Nephron progenitor cell (in vitro differentiated cells): ENCODE measurements around the gene SORBS1.
A peak's percentile ranks its signal among the peaks of the same experiment; 100 is the strongest.

ENCODE experiments used
- DNase-seq: peaks from one replicate; pipeline ENCODE4 v3.0.0; 2021
- H3K27ac Mint-ChIP-seq: 2 replicates; pipeline ENCODE4 v1.8.0; 2021; ENCODE audit warnings: mild to moderate bottlenecking, moderate library complexity, mixed read lengths
- H3K27me3 Mint-ChIP-seq: 2 replicates; pipeline ENCODE4 v1.8.0; 2021; ENCODE audit warnings: mild to moderate bottlenecking, low read depth, mixed read lengths; ENCODE audit not compliant: poor library complexity
- H3K36me3 Mint-ChIP-seq: 2 replicates; pipeline ENCODE4 v1.8.0; 2021; ENCODE audit warnings: low read depth, mixed read lengths
- H3K4me1 Mint-ChIP-seq: 2 replicates; pipeline ENCODE4 v1.8.0; 2021; ENCODE audit warnings: mixed read lengths
- H3K4me3 Mint-ChIP-seq: 2 replicates; pipeline ENCODE4 v1.8.0; 2021; ENCODE audit warnings: mild to moderate bottlenecking, moderate library complexity, mixed read lengths
- H3K9me3 Mint-ChIP-seq: 2 replicates; pipeline ENCODE4 v1.8.0; 2021; ENCODE audit warnings: mild to moderate bottlenecking, moderate library complexity, mixed read lengths
- CTCF ChIP-seq: fragments of 200-600 bp; sonication (generic); IDR thresholded peaks from 2 replicates; pipeline ENCODE4 v1.5.0; 2021; ENCODE audit warnings: antibody characterized with exemption

Gene SORBS1

GRCh38 chr10:95315509-95315908 lies 245.7 kb downstream of the SORBS1 start:
- H3K36me3 Mint-ChIP-seq = peaks cover under 1% of the 10 kb centered on the region
- peak overlapping the region; percentile 15 for H3K27ac Mint-ChIP-seq
- no peak overlapping the region for H3K4me3 Mint-ChIP-seq
- H3K4me1 Mint-ChIP-seq = peaks cover 83% of the 10 kb centered on the region
- H3K9me3 Mint-ChIP-seq = no peaks in the 10 kb centered on the region
- no peak for TF ChIP-seq CTCF
- DNase-seq = no peak
- H3K27me3 Mint-ChIP-seq = no peaks in the 10 kb centered on the region

GRCh38 chr10:95314192-95314918 lies 246.8 kb downstream of the SORBS1 start:
- peak overlapping the region; percentile 81 for H3K27ac Mint-ChIP-seq
- no peak overlapping the region for H3K4me3 Mint-ChIP-seq
- H3K4me1 Mint-ChIP-seq = peaks cover 77% of the 10 kb centered on the region
- no peak for TF ChIP-seq CTCF
- H3K27me3 Mint-ChIP-seq = no peaks in the 10 kb centered on the region
- no peaks in the 10 kb centered on the region for H3K36me3 Mint-ChIP-seq
- DNase-seq = no peak
- H3K9me3 Mint-ChIP-seq = no peaks in the 10 kb centered on the region

- peak overlapping the region; percentile 23 for H3K27ac Mint-ChIP-seq
- no peaks in the 10 kb centered on the region for H3K9me3 Mint-ChIP-seq
- H3K27me3 Mint-ChIP-seq = no peaks in the 10 kb centered on the region
- H3K4me3 Mint-ChIP-seq = no peak overlapping the region
- DNase-seq = no peak
- H3K36me3 Mint-ChIP-seq = no peaks in the 10 kb centered on the region
- H3K4me1 Mint-ChIP-seq = peaks cover 72% of the 10 kb centered on the region
- TF ChIP-seq CTCF = no peak
These were observed 248.1 kb downstream of the SORBS1 start for GRCh38 chr10:95312986-95313495.

- Mint-ChIP-seq H3K27ac (no peak overlapping the region), H3K4me3 (no peak overlapping the region), H3K27me3 (no peaks in the 10 kb centered on the region), H3K4me1 (peaks cover 67% of the 10 kb centered on the region), H3K9me3 (no peaks in the 10 kb centered on the region), H3K36me3 (no peaks in the 10 kb centered on the region)
- no peak for DNase-seq
- TF ChIP-seq CTCF = no peak
These were observed 248.9 kb downstream of the SORBS1 start for GRCh38 chr10:95312257-95312656.

GRCh38 chr10:95309958-95310357 lies 251.2 kb downstream of the SORBS1 start:
- Mint-ChIP-seq H3K36me3 (no peaks in the 10 kb centered on the region), H3K27me3 (no peaks in the 10 kb centered on the region), H3K27ac (no peak overlapping the region), H3K4me3 (no peak overlapping the region), H3K4me1 (peaks cover 64% of the 10 kb centered on the region), H3K9me3 (no peaks in the 10 kb centered on the region)
- no peak for DNase-seq
- TF ChIP-seq CTCF = no peak
